ENCODE data around the gene RIPOR3.
"Not testable (repeated sequence)": the region's sequence is repeated elsewhere in the genome, so short reads cannot be mapped to it uniquely, and the experiment has no call there.

The RIPOR3 gene

DNA sequence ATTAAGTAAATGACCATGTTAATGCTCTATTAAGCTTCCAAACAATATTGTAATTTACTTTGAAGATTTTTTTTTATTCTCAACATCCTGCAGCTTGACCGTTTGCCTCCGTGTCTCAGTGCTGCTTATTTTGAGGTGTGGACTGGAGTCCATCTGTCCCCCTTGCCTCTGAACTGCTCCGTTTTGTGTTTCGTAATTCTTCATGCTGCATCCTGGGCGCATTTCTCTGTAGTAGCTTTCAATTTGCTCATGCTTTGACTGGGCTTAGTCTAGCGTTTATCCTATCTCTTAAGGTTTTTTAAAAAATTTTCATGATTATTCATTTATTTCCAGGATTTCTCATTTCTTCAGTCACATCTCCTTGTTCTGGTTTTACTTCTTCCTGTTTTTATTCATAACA is 143.4 kb downstream of the RIPOR3 start:
- no peak for DNase-seq

GRCh38 chr20:50546729-50547314 is 144.5 kb downstream of the RIPOR3 start:
- DNase-seq: no peak

DNA sequence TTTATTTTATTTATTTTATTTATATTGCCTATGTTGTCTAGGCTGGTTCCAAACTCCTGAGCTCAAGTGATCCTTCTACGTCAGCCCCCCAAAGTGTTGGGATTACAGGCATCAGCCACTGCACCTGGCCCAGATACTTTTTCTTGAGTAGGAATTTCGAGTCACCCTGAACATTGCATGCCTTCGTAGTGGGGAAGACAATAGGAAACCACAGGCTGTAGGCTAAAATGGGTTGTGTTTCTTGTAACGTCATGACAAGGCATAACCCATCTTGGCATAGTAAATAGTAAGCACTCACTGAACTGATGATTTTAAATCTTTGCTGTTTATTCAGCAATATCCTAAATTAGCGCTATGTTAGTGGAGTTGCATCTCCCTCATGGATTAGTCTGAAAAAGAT is 146.2 kb downstream of the RIPOR3 start:
- no peak for DNase-seq

GRCh38 chr20:50543326-50543725 is 148.0 kb downstream of the RIPOR3 start:
- no peak for DNase-seq

DNA sequence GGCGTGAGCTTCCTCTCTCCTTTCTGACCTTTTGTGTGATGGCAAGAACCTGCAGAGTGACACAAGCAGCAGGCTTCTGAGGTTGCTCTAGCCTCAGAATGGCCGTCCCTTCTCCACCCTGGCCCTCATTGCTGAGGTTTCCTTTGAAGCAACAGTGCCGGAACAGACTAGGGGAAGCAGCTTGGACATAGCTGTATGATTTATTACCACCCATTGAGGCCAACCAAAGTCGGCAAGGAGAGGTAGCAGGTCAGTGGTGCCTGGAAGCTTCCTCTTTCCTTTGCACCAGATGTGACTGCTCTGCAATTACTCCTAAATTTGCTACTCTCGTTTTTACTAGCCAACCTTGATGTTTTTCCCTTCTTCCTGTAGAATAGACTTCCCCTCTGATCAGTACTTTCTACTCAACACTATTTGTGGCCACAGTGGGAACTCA is 149.7 kb downstream of the RIPOR3 start:
- no peak for DNase-seq

DNA sequence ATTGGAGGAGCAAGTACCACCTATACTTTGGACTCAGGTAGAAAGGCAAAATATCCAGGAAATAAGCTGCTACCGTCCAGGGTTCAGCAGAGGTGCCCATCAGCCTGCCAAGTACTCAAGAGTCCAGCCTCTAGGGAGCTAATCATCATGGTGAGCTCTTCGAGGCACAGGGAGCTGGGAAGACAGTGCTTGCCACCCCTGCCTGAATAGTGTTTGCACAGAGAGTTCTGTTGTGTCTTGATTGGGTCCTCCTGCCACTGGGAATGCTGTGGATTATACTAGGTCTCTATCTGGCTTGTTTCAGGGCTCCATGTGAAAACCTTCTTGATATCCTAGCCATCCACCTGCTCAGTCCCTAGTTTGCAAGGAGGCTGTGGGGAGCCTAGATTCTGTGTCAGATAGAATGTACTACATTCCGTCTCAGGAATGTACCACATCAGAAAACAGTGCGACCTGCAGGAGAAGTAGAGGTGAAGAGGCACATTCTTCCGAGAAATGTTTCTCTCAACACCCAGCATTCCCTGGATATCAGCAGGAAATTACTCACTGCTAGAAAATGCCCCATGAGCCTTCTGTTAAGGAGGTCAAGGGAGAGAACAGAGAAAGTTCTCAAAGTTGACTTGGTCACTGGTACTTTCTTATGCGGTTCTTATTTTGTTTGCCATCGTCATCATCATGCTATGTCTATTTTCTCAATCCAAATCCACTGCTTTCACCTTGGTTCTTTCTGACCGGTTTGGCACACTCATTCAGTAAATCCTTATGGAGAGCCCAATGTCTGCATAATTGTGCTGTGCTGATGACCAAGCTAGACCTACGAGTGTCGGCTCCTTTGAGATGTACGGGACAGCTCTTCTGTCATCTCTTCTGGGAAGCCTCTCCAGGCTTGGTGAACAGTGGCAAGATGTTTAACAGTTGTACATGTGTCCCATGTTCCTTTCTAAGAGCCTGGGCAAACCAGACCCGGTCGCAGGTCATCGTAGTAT is 150.4 kb downstream of the RIPOR3 start:
- DNase-seq: no peak

GRCh38 chr20:50539798-50540197 is 151.5 kb downstream of the RIPOR3 start:
- DNase-seq: not testable (repeated sequence)

- no peak for DNase-seq
These were observed 153.1 kb downstream of the RIPOR3 start for GRCh38 chr20:50538276-50538675.

DNA sequence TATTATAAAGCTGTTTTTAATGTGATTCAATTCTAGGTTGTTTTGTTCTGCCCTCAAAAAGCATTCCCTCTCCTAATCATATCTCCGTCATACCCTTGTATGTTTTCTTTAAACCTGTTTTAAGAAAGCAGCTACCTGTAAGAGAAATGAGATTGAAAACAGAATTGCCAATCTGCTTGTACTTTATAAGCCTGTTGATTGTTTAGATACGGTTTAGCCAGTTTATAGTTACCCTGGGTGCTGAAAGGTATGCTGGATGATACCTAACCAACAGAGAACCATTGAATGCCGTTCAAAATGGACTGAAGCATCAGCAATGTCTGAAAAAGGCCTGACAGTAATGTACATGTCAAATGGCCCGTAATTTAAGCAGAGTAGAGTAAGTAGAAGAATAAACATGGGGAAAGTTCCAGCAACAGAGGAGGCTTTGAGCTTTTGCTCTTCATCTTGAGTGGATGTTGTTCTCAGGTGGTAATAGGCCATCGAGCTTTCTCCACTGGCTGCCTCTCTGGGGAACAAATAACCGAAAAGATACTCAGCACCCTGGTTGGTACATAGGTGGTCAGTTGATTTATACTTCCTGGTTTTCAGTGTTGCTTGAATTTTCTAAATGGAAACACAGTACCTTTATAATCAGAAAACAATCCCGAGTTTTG is 153.7 kb downstream of the RIPOR3 start:
- no peak for DNase-seq

DNA sequence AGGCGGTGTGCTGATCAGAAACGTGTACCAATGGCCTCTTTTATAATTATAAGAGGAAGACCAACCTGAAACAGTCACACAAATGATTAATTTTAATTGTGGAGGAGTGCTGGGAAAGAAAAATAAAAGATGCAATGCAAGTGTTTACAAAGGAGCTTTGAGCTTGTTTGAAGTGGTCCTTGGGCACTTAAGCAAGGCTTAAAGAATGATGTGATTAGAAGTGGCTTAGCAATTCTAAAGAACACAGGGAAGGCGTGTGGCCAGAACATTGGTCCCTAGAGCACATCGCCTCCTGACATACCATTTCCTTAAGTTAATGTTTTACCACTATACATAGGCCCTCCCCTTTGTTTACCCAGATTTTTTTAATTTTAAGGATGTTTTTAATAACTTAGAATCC is 155.0 kb downstream of the RIPOR3 start:
- no peak for DNase-seq
